Upper lobe of left lung (tissue), 4 donors: ENCODE results near the gene SLC25A38.

ENCODE experiments used
- CTCF ChIP-seq, 6 experiments: fragments of 450-650 bp in 4 of 6; fragments of 200-600 bp in 2 of 6; sonication (generic) in 2 of 6; IDR thresholded peaks; one replicate each; pipeline ENCODE4 v1.5.1; 2016 to 2019; ENCODE audit warnings: antibody characterized with exemption in 6 of 6
- EP300 ChIP-seq, 4 donors: sonication (generic); formaldehyde crosslinking; IDR thresholded peaks; one replicate each; pipeline ENCODE4 v1.5.1; 2017; ENCODE audit warnings: antibody characterized with exemption in 4 of 4, control low read depth in 2 of 4
- POLR2A ChIP-seq, 4 donors: fragments of 450-650 bp; IDR thresholded peaks; one replicate each; pipeline ENCODE4 v1.5.1; 2016 to 2017; ENCODE audit warnings: antibody characterized with exemption in 4 of 4, mild to moderate bottlenecking in 2 of 4
- POLR2AphosphoS5 ChIP-seq, 2 donors: sonication (generic); formaldehyde crosslinking; IDR thresholded peaks; one replicate each; pipeline ENCODE4 v1.5.1; 2017; ENCODE audit warnings: antibody characterized with exemption in 2 of 2

GRCh38 chr3:39379778-39380155 lies 3.4 kb upstream of the SLC25A38 start:
- TF ChIP-seq CTCF (IDR thresholded peaks at IDR 0.05) (no peak), EP300 (IDR thresholded peaks at IDR 0.05) (no peak), POLR2A (IDR thresholded peaks at IDR 0.05) (no peak), POLR2AphosphoS5 (IDR thresholded peaks at IDR 0.05) (no peak)
